ENCODE data around the gene C10orf62. TPM values are rescaled to one million over a fixed set of nuclear protein-coding genes. Genes with fewer than 3 reads are reported as not detected.
"Not testable (repeated sequence)": the region's sequence is repeated elsewhere in the genome, so short reads cannot be mapped to it uniquely, and the experiment has no call there.

C10orf62 gene
- total and polyA plus RNA-seq, 9 donors, result 0.14 TPM; not detected in 8

GRCh38 chr10:97574374-97575126 lies 15.0 kb upstream of the C10orf62 start:
- DNase-seq, result peak; percentile 77
- peaks cover 50% of the 10 kb centered on the region for H3K4me1 ChIP-seq (ENCODE audit: control insufficient read depth, insufficient read depth, low read length)
- H3K27ac ChIP-seq (ENCODE audit: low read length), result peak overlapping the region; percentile 70
- WGBS (ENCODE audit: insufficient coverage), result 93% methylated on average over 1 of the region's 4 CpGs
- H3K36me3 ChIP-seq (ENCODE audit: control insufficient read depth, insufficient read depth, low read length), result peaks cover 12% of the 10 kb centered on the region
- H3K9me3 ChIP-seq (replicated peaks; ENCODE audit: control insufficient read depth, low read depth, low read length), result no peaks in the 10 kb centered on the region
- peaks cover 4% of the 10 kb centered on the region for H3K27me3 ChIP-seq (ENCODE audit: control insufficient read depth, insufficient read depth, low read length)
- H3K4me3 ChIP-seq (ENCODE audit: low read length), result no peak overlapping the region

DNA sequence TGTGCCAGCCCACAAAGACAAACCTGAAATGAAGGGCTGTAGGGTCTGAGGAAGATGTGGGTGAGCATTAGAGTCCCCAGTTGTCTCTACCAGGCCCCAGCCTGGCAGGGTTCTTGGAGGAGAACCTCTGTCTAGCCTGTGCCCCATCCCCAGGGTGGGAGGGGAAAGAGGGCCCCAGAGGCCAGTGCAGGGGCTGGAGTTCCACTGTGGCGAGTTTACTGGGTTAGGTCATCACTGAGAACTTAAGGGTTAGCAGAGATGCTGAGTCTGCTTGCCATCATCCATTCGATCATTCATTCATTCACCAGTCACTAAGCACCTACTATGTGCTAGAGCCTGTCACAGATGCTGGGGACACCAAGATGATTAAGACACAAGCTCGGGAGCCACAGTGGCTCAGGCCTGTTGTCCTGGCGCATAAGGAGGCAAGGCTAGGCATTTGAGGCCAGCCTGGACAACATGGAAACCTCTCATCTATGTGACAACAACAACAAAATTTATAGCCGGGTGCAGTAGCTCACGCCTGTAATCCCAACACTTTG lies 14.3 kb upstream of the C10orf62 start:
- DNase-seq, result no peak
- WGBS (ENCODE audit: insufficient coverage), result 86% methylated on average over 4 of the region's 6 CpGs
- H3K4me3 ChIP-seq (ENCODE audit: low read length), result no peak overlapping the region
- peaks cover 4% of the 10 kb centered on the region for H3K27me3 ChIP-seq (ENCODE audit: control insufficient read depth, insufficient read depth, low read length)
- peaks cover 5% of the 10 kb centered on the region for H3K36me3 ChIP-seq (ENCODE audit: control insufficient read depth, insufficient read depth, low read length)
- no peaks in the 10 kb centered on the region for H3K9me3 ChIP-seq (replicated peaks; ENCODE audit: control insufficient read depth, low read depth, low read length)
- peaks cover 43% of the 10 kb centered on the region for H3K4me1 ChIP-seq (ENCODE audit: control insufficient read depth, insufficient read depth, low read length)
- peak overlapping the region; percentile 70 for H3K27ac ChIP-seq (ENCODE audit: low read length)

DNA sequence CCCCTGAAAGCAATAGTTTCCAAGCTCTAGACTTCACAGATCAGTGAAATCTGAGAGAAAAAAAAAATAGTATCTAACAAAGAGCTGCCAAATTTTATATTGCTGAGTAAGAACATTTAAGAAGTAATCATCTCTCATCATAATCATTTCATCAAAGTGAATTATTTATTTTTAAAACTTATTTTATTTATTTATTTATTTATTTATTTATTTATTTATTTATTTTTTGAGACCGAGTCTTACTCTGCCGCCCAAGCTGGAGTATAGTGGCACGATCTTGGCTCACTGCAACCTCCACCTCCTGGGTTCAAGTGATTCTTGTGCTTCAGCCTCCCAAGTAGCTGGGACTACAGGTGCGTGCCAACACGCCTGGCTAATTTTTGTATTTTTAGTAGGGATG lies 13.0 kb upstream of the C10orf62 start:
- not testable (repeated sequence) for H3K36me3 ChIP-seq (ENCODE audit: control insufficient read depth, insufficient read depth, low read length); H3K27me3 ChIP-seq (ENCODE audit: control insufficient read depth, insufficient read depth, low read length); DNase-seq; H3K4me3 ChIP-seq (ENCODE audit: low read length); H3K9me3 ChIP-seq (replicated peaks; ENCODE audit: control insufficient read depth, low read depth, low read length); H3K27ac ChIP-seq (ENCODE audit: low read length)
- H3K4me1 ChIP-seq (ENCODE audit: control insufficient read depth, insufficient read depth, low read length), result peaks cover 31% of the 10 kb centered on the region
- no CpG with 5 or more reads among the region's 5 CpGs for WGBS (ENCODE audit: insufficient coverage)

DNA sequence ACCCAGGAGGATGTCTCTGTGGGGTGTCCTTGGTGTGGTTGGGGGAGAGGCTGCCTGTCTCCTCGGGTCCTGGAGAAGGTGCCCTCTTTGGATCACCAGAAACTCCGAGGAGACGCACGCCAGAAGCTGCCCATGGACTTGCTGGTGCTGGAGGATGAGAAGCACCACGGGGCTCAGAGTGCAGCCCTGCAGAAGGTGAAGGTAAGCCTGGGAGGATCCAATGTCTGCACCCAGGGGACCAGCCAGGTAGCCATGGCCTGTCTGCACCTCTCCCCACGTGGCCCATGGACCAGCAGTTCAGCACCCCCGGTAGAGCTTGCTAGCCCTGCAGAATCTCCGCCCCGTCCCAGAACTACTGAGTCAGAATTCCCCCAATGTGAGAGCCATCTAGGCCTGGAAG lies 11.8 kb upstream of the C10orf62 start:
- 69% methylated on average over 5 of the region's 9 CpGs for WGBS (ENCODE audit: insufficient coverage)
- Histone ChIP-seq H3K4me1 (ENCODE audit: control insufficient read depth, insufficient read depth, low read length) (peaks cover 18% of the 10 kb centered on the region), H3K4me3 (ENCODE audit: low read length) (no peak overlapping the region), H3K36me3 (ENCODE audit: control insufficient read depth, insufficient read depth, low read length) (no peaks in the 10 kb centered on the region), H3K27ac (ENCODE audit: low read length) (no peak overlapping the region), H3K9me3 (replicated peaks; ENCODE audit: control insufficient read depth, low read depth, low read length) (no peaks in the 10 kb centered on the region), H3K27me3 (ENCODE audit: control insufficient read depth, insufficient read depth, low read length) (peaks cover 4% of the 10 kb centered on the region)
- DNase-seq, result no peak

GRCh38 chr10:97578171-97578844 lies 11.2 kb upstream of the C10orf62 start:
- DNase-seq, result no peak
- no peaks in the 10 kb centered on the region for H3K9me3 ChIP-seq (replicated peaks; ENCODE audit: control insufficient read depth, low read depth, low read length)
- H3K27ac ChIP-seq (ENCODE audit: low read length), result no peak overlapping the region
- no peaks in the 10 kb centered on the region for H3K36me3 ChIP-seq (ENCODE audit: control insufficient read depth, insufficient read depth, low read length)
- H3K4me1 ChIP-seq (ENCODE audit: control insufficient read depth, insufficient read depth, low read length), result peaks cover 14% of the 10 kb centered on the region
- peaks cover 4% of the 10 kb centered on the region for H3K27me3 ChIP-seq (ENCODE audit: control insufficient read depth, insufficient read depth, low read length)
- H3K4me3 ChIP-seq (ENCODE audit: low read length), result no peak overlapping the region
- WGBS (ENCODE audit: insufficient coverage), result 57% methylated on average over 34 of the region's 40 CpGs

- 61% methylated on average over 5 of the region's 9 CpGs for WGBS (ENCODE audit: insufficient coverage)
- Histone ChIP-seq H3K4me3 (ENCODE audit: low read length) (no peak overlapping the region), H3K4me1 (ENCODE audit: control insufficient read depth, insufficient read depth, low read length) (peaks cover 11% of the 10 kb centered on the region), H3K27ac (ENCODE audit: low read length) (no peak overlapping the region), H3K9me3 (replicated peaks; ENCODE audit: control insufficient read depth, low read depth, low read length) (no peaks in the 10 kb centered on the region), H3K36me3 (ENCODE audit: control insufficient read depth, insufficient read depth, low read length) (no peaks in the 10 kb centered on the region), H3K27me3 (ENCODE audit: control insufficient read depth, insufficient read depth, low read length) (peaks cover 4% of the 10 kb centered on the region)
- DNase-seq, result no peak
Observed at GRCh38 chr10:97580421-97581367, 8.8 kb upstream of the C10orf62 start.

- H3K4me3 ChIP-seq (ENCODE audit: low read length), result no peak overlapping the region
- DNase-seq, result no peak
- H3K27me3 ChIP-seq (ENCODE audit: control insufficient read depth, insufficient read depth, low read length), result peaks cover 4% of the 10 kb centered on the region
- H3K4me1 ChIP-seq (ENCODE audit: control insufficient read depth, insufficient read depth, low read length), result peaks cover 11% of the 10 kb centered on the region
- no peaks in the 10 kb centered on the region for H3K36me3 ChIP-seq (ENCODE audit: control insufficient read depth, insufficient read depth, low read length)
- H3K27ac ChIP-seq (ENCODE audit: low read length), result no peak overlapping the region
- 90% methylated on average over 4 of the region's 8 CpGs for WGBS (ENCODE audit: insufficient coverage)
- no peaks in the 10 kb centered on the region for H3K9me3 ChIP-seq (replicated peaks; ENCODE audit: control insufficient read depth, low read depth, low read length)
Observed at GRCh38 chr10:97582169-97582568, 7.4 kb upstream of the C10orf62 start.

- Histone ChIP-seq H3K4me1 (ENCODE audit: control insufficient read depth, insufficient read depth, low read length) (peaks cover 11% of the 10 kb centered on the region), H3K4me3 (ENCODE audit: low read length) (no peak overlapping the region), H3K27ac (ENCODE audit: low read length) (no peak overlapping the region), H3K36me3 (ENCODE audit: control insufficient read depth, insufficient read depth, low read length) (no peaks in the 10 kb centered on the region), H3K9me3 (replicated peaks; ENCODE audit: control insufficient read depth, low read depth, low read length) (no peaks in the 10 kb centered on the region), H3K27me3 (ENCODE audit: control insufficient read depth, insufficient read depth, low read length) (peaks cover 3% of the 10 kb centered on the region)
- DNase-seq, result no peak
- 89% methylated on average over 12 of the region's 13 CpGs for WGBS (ENCODE audit: insufficient coverage)
Observed at GRCh38 chr10:97583476-97583875, 6.0 kb upstream of the C10orf62 start.

GRCh38 chr10:97584060-97584797 lies 5.3 kb upstream of the C10orf62 start, which contains the start of gene HOGA1:
HOGA1 (plus strand) TSS chr10:97584389; CDS start chr10:97584704, 315 bp downstream.
- H3K4me1 ChIP-seq (ENCODE audit: control insufficient read depth, insufficient read depth, low read length), result peaks cover 14% of the 10 kb centered on the region
- WGBS (ENCODE audit: insufficient coverage), result 33% methylated on average over 1 of the region's 5 CpGs
- H3K4me3 ChIP-seq (ENCODE audit: low read length), result no peak within 1 kb of the TSS

More at GRCh38 chr10:97584060-97584797, 5.3 kb upstream of the C10orf62 start, which contains the start of gene HOGA1:
- H3K36me3 ChIP-seq (ENCODE audit: control insufficient read depth, insufficient read depth, low read length), result no peaks in the 10 kb centered on the region
- no peaks in the 10 kb centered on the region for H3K27me3 ChIP-seq (ENCODE audit: control insufficient read depth, insufficient read depth, low read length)
- peak; percentile 81 for DNase-seq
- H3K27ac ChIP-seq (ENCODE audit: low read length), result peak within 1 kb of the TSS; percentile 6
- H3K9me3 ChIP-seq (replicated peaks; ENCODE audit: control insufficient read depth, low read depth, low read length), result no peaks in the 10 kb centered on the region
